ENCODE data around the gene NSUN5. TPM values are rescaled to one million over a fixed set of nuclear protein-coding genes. Genes with fewer than 3 reads are reported as not detected.
"Not testable (repeated sequence)": the region's sequence is repeated elsewhere in the genome, so short reads cannot be mapped to it uniquely, and the experiment has no call there.

Gene NSUN5
- total RNA-seq, 1 donor from 2014 or later = 3.7 TPM

- not testable (repeated sequence) for DNase-seq
These were observed 40.8 kb downstream of the NSUN5 start for GRCh38 chr7:73267813-73268212.

DNA sequence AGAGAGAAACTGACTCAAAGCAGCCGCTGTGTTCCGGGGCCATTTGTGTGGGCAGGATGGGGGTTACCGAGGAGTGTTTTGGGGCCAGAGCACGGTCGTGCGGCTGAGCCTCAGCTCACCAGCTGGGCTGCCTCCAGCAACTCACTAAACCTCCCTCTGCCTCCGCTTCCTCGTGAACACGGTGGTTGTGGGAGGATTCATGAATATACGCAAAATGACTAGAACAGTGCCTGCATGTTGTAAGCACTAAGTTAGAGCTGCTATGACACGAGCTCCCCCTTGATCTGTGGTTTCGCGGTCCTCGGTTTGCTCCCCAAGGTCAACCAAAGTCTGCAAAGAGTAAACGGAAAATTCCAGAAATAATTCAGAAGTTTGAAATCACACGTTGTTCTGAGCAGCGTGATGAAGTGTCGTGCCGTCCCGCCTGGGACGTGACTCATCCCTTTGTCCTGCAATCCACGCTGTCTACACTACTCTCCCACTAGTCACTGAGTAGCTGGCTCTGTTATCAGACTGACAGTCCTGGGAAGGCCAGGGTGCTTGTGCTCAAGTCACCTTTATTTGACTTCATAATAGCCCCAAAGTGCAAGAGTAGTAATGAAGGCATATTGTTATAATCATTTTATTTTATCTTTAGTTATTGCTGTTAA, 41.8 kb downstream of the NSUN5 start:
- not testable (repeated sequence) for DNase-seq

DNA sequence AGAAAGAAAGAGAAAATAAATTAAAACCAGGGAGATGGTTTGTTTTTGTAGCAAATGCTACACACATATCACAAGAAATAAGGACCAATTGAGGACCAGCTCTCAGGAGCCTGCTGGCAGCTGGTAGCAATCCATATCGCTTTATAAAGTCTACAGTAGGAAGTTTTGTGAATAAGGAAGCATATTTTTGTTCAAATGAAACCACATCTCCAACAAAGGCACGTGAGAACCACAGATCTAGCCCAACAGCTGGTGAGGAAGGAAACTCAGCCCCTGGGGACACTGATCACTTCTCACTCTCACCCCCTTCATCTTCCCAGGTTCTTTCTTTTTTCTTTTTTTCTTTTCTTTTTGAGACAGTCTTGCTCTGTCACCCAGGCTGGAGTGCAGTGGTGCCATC, 46.2 kb downstream of the NSUN5 start:
- DNase-seq = not testable (repeated sequence)

Other genes starting within 250 kb of the NSUN5 start
- not detected in 2 replicates for gene SPDYE9, start 222.8 kb downstream of the NSUN5 start, total RNA-seq
- under 0.01 TPM in 1 of 2 replicates, not detected in the other for gene TRIM50, start 19.3 kb upstream of the NSUN5 start, total RNA-seq
- gene FKBP6, start 19.3 kb upstream of the NSUN5 start, total RNA-seq = not detected in 2 replicates
- 4.4 and 6.5 TPM in 2 replicates for gene FZD9, start 125.0 kb upstream of the NSUN5 start, total RNA-seq
- gene BAZ1B, start 213.5 kb upstream of the NSUN5 start, total RNA-seq = 55.1 and 72.5 TPM in 2 replicates
- gene BCL7B, start 248.9 kb upstream of the NSUN5 start, total RNA-seq = 18.5 and 32.2 TPM in 2 replicates